Astrocyte of the spinal cord (primary cell): ENCODE results near the gene FLNC.

Experiments used
- DNase-seq: peaks from one replicate; pipeline ENCODE4 v3.0.0; 2011; ENCODE audit warnings: low read depth, low spot score
- H3K4me3 ChIP-seq: 2 replicates; pipeline ENCODE4 v1.5.1; 2011; ENCODE audit warnings: low read depth, mild to moderate bottlenecking, low read length, moderate library complexity
- in situ Hi-C: cut with HindIII; loops from 2 replicates; pipeline ENCODE4 v1.10.0; 2017; ENCODE audit warnings: low sequenced_read_pairs
- TF ChIP-seq, protein P1 (sequence below): IDR thresholded peaks from 2 replicates; pipeline ENCODE4 v1.5.1; 2012; ENCODE audit warnings: low read depth, mild to moderate bottlenecking, low read length, inconsistent platforms

Gene FLNC

DNA sequence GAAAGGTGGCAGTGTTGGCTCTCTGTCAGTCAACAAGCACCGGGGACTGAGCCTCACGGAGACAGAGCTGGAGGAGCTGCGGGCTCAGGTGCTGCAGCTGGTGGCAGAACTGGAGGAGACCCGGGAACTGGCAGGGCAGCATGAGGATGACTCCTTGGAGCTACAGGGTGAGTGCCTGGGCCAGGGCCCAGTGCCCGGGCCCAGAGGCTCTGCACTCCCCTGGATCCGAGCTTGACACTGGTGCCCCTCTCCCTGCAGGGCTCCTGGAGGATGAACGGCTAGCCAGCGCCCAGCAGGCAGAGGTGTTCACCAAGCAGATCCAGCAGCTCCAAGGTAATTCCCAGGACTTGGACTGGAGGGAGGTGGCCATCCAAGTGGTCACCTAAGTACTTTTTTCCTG is 35.8 kb upstream of the FLNC start:
- no peak overlapping the region for H3K4me3 ChIP-seq
- DNase-seq = no peak
- TF ChIP-seq, protein P1, sequence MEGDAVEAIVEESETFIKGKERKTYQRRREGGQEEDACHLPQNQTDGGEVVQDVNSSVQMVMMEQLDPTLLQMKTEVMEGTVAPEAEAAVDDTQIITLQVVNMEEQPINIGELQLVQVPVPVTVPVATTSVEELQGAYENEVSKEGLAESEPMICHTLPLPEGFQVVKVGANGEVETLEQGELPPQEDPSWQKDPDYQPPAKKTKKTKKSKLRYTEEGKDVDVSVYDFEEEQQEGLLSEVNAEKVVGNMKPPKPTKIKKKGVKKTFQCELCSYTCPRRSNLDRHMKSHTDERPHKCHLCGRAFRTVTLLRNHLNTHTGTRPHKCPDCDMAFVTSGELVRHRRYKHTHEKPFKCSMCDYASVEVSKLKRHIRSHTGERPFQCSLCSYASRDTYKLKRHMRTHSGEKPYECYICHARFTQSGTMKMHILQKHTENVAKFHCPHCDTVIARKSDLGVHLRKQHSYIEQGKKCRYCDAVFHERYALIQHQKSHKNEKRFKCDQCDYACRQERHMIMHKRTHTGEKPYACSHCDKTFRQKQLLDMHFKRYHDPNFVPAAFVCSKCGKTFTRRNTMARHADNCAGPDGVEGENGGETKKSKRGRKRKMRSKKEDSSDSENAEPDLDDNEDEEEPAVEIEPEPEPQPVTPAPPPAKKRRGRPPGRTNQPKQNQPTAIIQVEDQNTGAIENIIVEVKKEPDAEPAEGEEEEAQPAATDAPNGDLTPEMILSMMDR = no peak
- in situ Hi-C loops = no loop called here

DNA sequence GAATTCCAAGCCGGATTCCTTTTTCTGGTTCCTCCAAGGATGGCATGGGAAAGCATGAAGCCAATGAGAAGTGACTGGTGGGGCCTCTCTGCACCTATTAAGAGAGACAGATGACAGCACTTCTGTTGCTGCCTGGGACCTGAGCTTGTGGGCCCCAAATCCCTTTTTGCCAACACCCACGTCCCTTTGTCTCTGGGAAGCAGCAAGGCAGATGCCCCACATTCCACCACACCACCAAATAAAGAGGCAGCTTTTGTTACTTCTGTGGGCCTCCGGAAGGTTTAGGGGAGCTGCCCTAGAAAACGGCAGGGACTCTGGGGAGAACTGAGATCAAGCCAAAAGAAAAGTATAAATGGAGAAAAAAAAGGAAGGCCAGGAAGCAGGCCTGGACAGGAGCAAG is 35.1 kb upstream of the FLNC start:
- in situ Hi-C loops = no loop called here
- TF ChIP-seq, protein P1 = no peak
- no peak overlapping the region for H3K4me3 ChIP-seq
- no peak for DNase-seq

DNA sequence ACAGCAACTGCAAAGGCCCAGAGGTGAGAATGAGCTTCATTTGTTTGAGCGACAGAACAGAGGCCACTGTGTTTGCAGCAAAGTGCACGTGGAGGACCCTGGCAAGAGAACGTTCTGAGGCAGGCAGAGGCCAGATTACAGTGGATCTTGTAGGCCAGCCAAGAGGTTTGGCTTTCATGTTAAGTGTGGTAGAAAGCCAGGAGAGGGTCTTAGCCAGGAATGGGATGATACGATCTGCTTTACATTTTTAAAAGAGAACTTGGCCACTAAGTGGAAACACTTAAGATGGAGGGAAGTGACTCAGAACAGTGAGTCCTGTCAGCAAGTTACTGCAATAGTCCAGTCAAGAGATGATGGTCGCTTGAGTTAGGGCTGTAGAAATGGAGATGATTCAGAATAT is 33.9 kb upstream of the FLNC start:
- TF ChIP-seq, protein P1 = no peak
- H3K4me3 ChIP-seq = no peak overlapping the region
- peak; percentile 76 for DNase-seq
- in situ Hi-C loops = no loop called here

DNA sequence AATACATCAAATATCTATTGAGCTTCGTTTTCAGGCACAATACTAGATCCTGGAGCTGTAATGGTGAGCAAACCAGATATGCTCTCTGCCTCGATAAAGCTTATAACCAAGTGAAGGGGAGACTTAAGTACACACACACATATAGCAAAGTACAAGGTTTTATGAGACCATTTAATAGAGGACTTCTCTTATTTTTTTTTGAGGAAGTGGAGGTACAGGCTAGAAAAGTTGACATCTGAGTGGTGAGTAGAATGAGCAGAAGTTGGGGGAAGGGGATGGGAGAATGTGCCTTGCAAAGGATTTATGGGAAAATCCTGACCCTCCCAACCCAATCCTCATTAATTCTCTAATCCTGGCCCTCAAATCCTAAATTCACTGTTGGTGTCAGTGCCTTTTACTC is 30.8 kb upstream of the FLNC start:
- in situ Hi-C loops = no loop called here
- no peak for DNase-seq
- TF ChIP-seq, protein P1 = no peak

GRCh38 chr7:128800567-128800966 is 29.6 kb upstream of the FLNC start:
- no peak for DNase-seq
- TF ChIP-seq, protein P1 = no peak
- no peak overlapping the region for H3K4me3 ChIP-seq
- in situ Hi-C loops = no loop called here

More for the DNA sequence above, 30.8 kb upstream of the FLNC start:
- no peak overlapping the region for H3K4me3 ChIP-seq

DNA sequence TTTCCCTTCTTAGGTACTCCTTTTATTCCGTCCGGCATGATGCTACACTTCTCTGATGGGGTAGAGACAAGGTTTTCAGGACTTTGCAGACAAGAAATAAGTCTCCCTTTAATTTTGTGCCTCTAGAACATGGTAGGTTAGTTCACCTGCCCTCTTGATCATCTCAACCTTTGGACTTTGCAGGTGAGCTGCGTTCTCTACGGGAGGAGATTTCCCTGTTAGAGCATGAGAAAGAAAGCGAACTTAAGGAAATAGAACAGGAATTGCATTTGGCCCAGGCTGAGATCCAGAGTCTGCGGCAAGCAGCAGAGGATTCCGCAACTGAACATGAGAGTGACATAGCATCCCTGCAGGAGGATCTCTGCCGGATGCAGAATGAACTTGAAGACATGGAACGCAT is 29.2 kb upstream of the FLNC start:
- TF ChIP-seq, protein P1 = no peak
- in situ Hi-C loops = no loop called here
- no peak for DNase-seq

DNA sequence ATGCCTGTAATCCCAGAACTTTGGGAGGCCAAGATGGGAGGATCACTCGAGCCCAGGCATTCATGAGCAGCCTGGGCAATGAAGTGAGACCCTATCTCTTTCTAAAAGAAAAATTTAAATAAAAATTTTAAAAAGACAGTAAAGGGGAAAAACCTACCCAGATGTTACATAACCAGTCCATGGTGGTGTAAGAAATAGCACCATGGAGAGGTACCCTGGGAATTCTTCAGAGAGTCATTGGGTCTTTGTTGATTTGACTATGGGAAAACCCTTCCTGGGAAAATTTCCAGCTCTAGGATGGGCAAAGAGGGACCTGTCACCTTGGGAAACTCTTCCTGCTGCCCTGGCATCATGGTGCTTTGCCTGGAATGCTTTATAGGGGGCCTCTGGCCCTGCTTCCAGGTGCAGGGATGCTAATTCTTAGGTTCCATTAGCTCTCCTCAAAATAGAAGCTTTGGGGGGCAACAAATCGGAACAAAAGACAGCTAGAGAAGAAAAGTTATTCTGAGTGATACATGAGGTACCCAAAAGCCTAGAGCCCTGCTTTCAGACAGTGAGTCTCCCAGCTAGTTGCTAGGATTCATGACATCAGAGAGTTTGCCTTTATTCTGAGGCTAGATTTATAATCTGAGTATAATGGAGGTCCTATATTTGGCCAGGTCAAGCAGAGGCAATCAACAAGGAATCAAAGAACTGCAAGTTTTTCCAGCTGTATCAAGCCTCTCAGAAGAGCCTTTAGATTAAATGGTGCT is 28.4 kb upstream of the FLNC start:
- in situ Hi-C loops = no loop called here
- DNase-seq = no peak
- TF ChIP-seq, protein P1 = no peak
- no peak overlapping the region for H3K4me3 ChIP-seq

More for the DNA sequence above, 29.2 kb upstream of the FLNC start:
- no peak overlapping the region for H3K4me3 ChIP-seq
